G401 (cell line): ENCODE results near the gene KCTD3. TPM values are rescaled to one million over a fixed set of nuclear protein-coding genes. Genes with fewer than 3 reads are reported as not detected.

ENCODE experiments used
- DNase-seq: peaks from one replicate; pipeline ENCODE4 v3.0.0-alpha.2; 2015; ENCODE audit warnings: low spot score
- in situ Hi-C: cut with HindIII; loops from 2 replicates; pipeline ENCODE4 v1.10.0; 2016; ENCODE audit warnings: low sequenced_read_pairs, mixed read lengths
- total RNA-seq: library from RNA; depleted of rRNA; stranded (reverse); fragments of >200 nt; shearing (Covaris generic); gene quantifications from 2 replicates; pipeline ENCODE4 v1.2.3, GENCODE V29; 2014

KCTD3 gene
- total RNA-seq, 1 experiment from 2014 or later, result 44.0 TPM

GRCh38 chr1:215600258-215600792 lies 33.2 kb downstream of the KCTD3 start:
- in situ Hi-C loops, result no loop called here
- DNase-seq, result no peak

GRCh38 chr1:215600867-215601266 lies 33.8 kb downstream of the KCTD3 start:
- no peak for DNase-seq
- in situ Hi-C loops, result no loop called here

GRCh38 chr1:215601276-215601675 lies 34.2 kb downstream of the KCTD3 start:
- in situ Hi-C loops, result no loop called here

GRCh38 chr1:215603319-215603718 lies 36.2 kb downstream of the KCTD3 start:
- in situ Hi-C loops, result no loop called here
- no peak for DNase-seq

More at GRCh38 chr1:215601276-215601675, 34.2 kb downstream of the KCTD3 start:
- DNase-seq, result no peak

- DNase-seq, result no peak
- in situ Hi-C loops, result no loop called here
These were observed 38.0 kb downstream of the KCTD3 start for GRCh38 chr1:215605011-215605621.

- in situ Hi-C loops, result no loop called here
- no peak for DNase-seq
These were observed 38.9 kb downstream of the KCTD3 start for GRCh38 chr1:215606036-215606435.

- peak; percentile 18 for DNase-seq
- in situ Hi-C loops, result no loop called here
These were observed 39.6 kb downstream of the KCTD3 start for GRCh38 chr1:215606564-215607168.

GRCh38 chr1:215607412-215607811 lies 40.3 kb downstream of the KCTD3 start:
- in situ Hi-C loops, result no loop called here
- DNase-seq, result no peak

GRCh38 chr1:215608646-215609045 lies 41.5 kb downstream of the KCTD3 start:
- DNase-seq, result no peak
- in situ Hi-C loops, result no loop called here

GRCh38 chr1:215612391-215612790 lies 45.3 kb downstream of the KCTD3 start:
- in situ Hi-C loops, result no loop called here

GRCh38 chr1:215617979-215618378 lies 50.9 kb downstream of the KCTD3 start:
- in situ Hi-C loops, result no loop called here
- no peak for DNase-seq

More at GRCh38 chr1:215612391-215612790, 45.3 kb downstream of the KCTD3 start:
- DNase-seq, result no peak

- in situ Hi-C loops, result no loop called here
- DNase-seq, result no peak
These were observed 56.1 kb downstream of the KCTD3 start for GRCh38 chr1:215623162-215623561.

- in situ Hi-C loops, result no loop called here
- DNase-seq, result no peak
These were observed 58.8 kb downstream of the KCTD3 start for GRCh38 chr1:215625949-215626348.

GRCh38 chr1:215631040-215631439 lies 63.9 kb downstream of the KCTD3 start:
- in situ Hi-C loops, result no loop called here
- DNase-seq, result no peak

GRCh38 chr1:215631489-215631888 lies 64.4 kb downstream of the KCTD3 start:
- DNase-seq, result peak; percentile 41
- in situ Hi-C loops, result no loop called here

- no peak for DNase-seq
- in situ Hi-C loops, result no loop called here
These were observed 68.7 kb downstream of the KCTD3 start for GRCh38 chr1:215635827-215636226.

GRCh38 chr1:215636258-215636965 lies 69.3 kb downstream of the KCTD3 start:
- no peak for DNase-seq
- in situ Hi-C loops, result no loop called here

- no peak for DNase-seq
- in situ Hi-C loops, result no loop called here
These were observed 70.0 kb downstream of the KCTD3 start for GRCh38 chr1:215637041-215637573.

GRCh38 chr1:215640429-215641148 lies 73.5 kb downstream of the KCTD3 start:
- no peak for DNase-seq
- in situ Hi-C loops, result no loop called here
